Astrocyte of the spinal cord (primary cell): Measurements from ENCODE around the gene GIT2.

ENCODE experiments used
- DNase-seq: peaks from one replicate; pipeline ENCODE4 v3.0.0; 2011; ENCODE audit warnings: low read depth, low spot score
- H3K4me3 ChIP-seq: 2 replicates; pipeline ENCODE4 v1.5.1; 2011; ENCODE audit warnings: low read depth, mild to moderate bottlenecking, low read length, moderate library complexity
- in situ Hi-C: cut with HindIII; loops from 2 replicates; pipeline ENCODE4 v1.10.0; 2017; ENCODE audit warnings: low sequenced_read_pairs
- TF ChIP-seq, protein P1 (sequence below): IDR thresholded peaks from 2 replicates; pipeline ENCODE4 v1.5.1; 2012; ENCODE audit warnings: low read depth, mild to moderate bottlenecking, low read length, inconsistent platforms

GIT2 gene

GRCh38 chr12:109998904-109999648 is 2.9 kb upstream of the GIT2 start, which contains the start of gene ANKRD13A:
Gene ANKRD13A, plus strand, starts transcription at chr12:109999430. Its CDS starts 259 bp downstream, at chr12:109999689.
- TF ChIP-seq, protein P1, sequence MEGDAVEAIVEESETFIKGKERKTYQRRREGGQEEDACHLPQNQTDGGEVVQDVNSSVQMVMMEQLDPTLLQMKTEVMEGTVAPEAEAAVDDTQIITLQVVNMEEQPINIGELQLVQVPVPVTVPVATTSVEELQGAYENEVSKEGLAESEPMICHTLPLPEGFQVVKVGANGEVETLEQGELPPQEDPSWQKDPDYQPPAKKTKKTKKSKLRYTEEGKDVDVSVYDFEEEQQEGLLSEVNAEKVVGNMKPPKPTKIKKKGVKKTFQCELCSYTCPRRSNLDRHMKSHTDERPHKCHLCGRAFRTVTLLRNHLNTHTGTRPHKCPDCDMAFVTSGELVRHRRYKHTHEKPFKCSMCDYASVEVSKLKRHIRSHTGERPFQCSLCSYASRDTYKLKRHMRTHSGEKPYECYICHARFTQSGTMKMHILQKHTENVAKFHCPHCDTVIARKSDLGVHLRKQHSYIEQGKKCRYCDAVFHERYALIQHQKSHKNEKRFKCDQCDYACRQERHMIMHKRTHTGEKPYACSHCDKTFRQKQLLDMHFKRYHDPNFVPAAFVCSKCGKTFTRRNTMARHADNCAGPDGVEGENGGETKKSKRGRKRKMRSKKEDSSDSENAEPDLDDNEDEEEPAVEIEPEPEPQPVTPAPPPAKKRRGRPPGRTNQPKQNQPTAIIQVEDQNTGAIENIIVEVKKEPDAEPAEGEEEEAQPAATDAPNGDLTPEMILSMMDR: no peak
- in situ Hi-C loops: no loop called here
- DNase-seq: peak; percentile 96
- H3K4me3 ChIP-seq: peak within 1 kb of the TSS; percentile 87

- in situ Hi-C loops: no loop called here
- TF ChIP-seq, protein P1: no peak
- peak overlapping the region; percentile 87 for H3K4me3 ChIP-seq
- no peak for DNase-seq
Observed at GRCh38 chr12:109998241-109998903, 2.2 kb upstream of the GIT2 start.

DNA sequence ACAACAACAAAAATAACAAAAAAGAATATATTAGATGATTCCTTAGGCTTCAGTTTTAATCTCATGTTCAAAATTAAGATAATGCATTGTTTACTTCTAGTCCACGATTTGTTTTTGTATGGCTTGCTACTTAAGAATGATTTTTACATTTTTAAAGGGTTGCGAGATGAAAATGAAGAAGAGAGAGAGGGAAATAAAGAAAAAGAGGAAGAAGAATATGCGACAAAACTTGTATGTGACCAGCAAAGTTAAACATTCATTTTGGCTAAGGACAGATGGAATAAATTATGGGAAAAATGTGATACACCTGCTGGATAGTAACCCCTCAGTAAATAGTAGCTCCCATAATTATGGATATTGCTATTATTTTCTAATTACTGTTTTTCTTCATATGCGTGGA is 1.2 kb upstream of the GIT2 start:
- in situ Hi-C loops: no loop called here
- TF ChIP-seq, protein P1: no peak
- H3K4me3 ChIP-seq: no peak overlapping the region
- DNase-seq: no peak

DNA sequence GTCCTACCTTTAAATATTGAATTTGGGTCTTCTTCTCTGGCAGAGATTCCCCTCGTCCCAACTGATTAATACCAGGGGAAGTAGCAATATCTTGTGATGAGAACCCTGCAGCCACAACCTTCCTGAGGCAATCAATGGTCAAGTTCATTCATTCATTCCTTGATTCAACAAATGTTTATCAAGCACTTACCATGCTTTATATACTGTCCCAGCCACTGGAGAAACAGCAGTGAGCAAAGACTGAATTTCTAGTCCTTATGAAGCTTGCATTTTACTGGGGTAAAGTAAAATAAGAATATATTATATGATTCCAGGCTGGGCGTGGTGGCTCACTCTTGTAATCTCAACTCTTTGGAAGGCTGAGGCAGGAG is 300 bp upstream of the GIT2 start:
- no peak for DNase-seq
- peak overlapping the region; percentile 90 for H3K4me3 ChIP-seq
- TF ChIP-seq, protein P1: no peak
- in situ Hi-C loops: no loop called here

DNA sequence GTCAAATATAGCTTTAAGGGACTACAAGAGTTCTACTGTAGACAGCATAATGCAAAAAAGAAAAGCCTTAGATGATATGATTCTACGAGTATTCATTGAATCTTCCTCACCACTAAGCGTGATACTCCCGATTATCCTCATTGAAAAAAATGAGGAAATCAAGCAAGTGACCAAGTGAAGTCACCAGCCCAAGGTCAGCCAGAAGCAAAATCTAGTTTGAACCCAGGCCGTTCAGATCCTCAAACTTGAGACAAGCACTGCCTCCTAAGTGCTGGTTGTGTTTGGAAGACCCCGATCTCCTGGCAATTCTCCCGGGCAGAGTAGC is 845 bp downstream of the GIT2 start:
- DNase-seq: no peak
- in situ Hi-C loops: no loop called here
- peak overlapping the region; percentile 90 for H3K4me3 ChIP-seq
- TF ChIP-seq, protein P1: no peak

DNA sequence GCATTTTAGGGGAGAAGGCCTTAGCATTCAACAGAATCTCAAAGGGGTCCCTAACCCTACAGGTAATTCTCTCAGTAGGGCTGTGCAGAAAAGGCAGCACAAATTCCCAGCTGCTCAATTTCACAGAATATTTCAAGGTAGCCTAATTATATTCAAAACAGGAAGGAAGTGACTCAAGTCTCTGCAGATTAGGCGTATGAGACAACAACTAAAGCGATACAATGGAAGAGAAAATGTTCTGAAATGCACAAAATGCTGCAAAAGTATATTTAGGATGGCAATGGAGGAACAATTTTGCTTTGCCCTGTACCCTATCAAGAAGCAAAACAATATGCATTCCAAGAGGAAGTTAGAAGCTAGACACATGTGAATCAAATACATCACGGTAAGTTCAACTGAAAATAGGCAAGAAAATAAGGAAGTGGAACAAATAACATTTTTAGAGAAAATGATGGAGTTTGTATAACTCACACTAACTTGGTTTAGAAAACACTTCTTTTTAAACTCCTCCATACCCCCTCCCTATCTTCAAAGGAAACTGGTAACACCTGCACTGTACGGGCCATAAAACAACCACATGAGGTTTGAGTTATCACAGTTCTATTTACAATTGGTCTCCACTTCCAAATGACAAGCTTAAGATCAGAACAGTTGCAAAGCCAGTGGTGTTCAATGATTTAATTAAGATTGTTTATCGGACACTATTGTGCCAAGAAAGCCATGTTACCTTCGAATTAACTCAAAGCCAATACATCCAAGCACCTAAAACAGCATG is 1.6 kb downstream of the GIT2 start:
- TF ChIP-seq, protein P1: no peak
- in situ Hi-C loops: no loop called here
- peak overlapping the region; percentile 90 for H3K4me3 ChIP-seq
- peak; percentile 8 for DNase-seq
